Measurements from ENCODE around the gene LMF1. TPM values are rescaled to one million over a fixed set of nuclear protein-coding genes. Genes with fewer than 3 reads are reported as not detected.

LMF1 gene
- polyA plus RNA-seq, 3 donors: 17.9 to 26.7 (median 22.0) TPM

DNA sequence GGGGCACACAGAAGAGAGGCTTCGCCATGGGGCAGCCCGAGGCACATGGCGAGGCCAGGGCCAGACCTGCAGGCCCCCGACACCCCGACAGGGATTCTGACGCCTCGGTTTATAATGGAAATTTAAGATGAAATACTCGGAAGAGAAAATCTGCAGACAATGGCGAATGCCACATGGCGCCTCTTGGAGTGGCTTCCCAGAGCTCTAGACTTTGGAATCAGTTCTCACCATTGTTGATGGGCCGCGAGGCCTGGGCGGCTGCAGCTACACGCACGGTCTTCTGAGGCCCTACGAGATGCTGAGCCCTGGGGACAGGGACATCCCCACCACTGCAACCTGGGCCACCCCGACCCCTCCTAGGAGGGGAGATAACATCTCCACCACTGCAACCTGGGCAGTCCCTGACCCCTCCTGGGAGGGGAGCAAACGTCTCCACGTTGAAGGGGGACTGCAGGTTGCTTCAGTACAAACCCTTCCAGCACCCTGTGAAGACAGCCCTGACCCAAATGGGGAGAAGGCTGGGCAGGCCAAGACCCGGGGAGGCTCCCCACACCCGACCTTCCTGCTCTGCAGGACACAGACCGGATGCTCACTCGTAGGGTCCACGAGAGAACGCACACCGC lies 56.9 kb downstream of the LMF1 start:
- no peak for DNase-seq

DNA sequence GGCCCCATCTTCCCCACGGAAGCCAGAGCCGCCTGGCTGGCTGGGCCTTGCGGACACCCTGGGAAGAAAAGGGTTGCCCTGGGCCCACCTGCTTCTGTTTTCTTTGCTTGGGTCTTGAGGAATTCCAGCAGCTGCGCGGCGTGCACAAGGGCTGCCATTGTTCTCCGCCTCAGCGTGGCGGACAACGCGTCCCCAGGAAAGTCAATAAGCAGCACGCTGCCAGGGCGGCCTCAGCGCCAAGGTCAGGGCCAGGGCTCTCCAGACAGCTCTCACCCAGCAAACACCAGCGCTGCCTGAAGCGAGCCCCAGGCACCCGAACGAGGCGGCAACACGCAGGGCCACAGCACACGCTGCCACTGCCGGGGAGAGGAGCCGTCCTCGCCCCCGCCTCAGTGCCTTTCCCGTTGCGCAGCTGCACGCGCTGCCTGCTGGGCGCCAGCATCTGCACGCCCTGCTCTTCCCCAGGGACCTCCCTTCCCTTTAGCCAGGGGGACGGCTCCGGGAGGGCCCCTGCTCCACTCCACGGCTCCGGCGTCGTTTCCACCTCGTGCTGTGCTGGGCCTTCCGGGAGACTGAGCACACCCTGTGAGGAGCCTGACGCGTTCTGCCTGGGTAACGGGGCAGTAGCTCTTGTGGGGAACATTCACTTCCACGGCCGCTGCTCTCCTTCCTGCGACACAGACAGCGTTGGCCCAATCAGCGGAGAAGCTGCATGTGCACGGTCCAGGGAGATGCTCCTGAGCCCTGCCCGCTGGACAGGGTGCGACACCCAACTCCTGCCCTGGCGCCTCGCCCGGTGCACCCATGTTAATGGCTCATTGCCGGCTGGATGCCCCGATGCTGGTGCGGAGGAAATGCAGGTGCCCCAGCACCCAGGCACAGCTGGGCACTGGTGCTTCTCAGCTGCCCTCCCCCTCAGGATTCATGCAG lies 57.8 kb downstream of the LMF1 start:
- no peak for DNase-seq

- DNase-seq: no peak
These were observed 58.5 kb downstream of the LMF1 start for GRCh38 chr16:912322-912683.

- no peak for DNase-seq
These were observed 59.0 kb downstream of the LMF1 start for GRCh38 chr16:911604-912321.

DNA sequence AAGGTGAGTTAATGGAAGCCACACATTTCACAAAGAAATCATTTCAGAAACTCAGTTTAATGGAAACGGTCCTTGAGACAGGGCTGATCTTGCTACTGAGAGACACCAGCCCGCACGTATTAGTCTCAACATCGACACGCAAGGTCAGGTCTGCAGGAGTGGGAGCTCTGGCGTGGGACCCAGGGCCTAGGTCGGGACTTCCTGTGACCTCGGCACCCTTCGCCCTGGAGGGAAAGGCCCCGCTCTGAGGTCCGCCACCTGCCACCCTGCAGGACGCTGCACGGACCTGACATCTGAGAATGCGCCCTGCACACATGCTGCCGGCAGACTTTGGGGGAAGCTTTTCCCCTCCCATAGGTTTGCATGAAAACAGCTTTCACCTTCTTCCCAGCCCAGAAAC lies 59.7 kb downstream of the LMF1 start:
- no peak for DNase-seq

DNA sequence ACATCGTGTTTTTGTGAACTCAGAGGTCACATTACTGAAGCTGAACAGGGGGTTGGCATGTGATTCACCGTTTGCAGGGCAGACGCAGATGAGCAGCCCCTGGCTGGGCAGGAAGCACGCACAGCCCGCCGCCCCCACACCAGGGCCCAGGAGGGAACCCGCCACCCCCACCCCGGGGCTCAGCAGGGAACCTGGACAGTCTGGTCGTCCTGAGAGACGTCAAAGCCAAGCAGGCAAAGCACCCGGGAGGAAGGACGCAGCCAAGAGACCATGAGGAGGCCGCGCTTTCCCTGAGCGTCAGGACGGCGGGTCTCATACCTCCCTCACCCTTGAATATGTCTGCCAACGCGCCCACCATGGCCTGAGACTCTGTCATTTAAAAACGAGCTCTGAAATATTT lies 60.6 kb downstream of the LMF1 start:
- no peak for DNase-seq

DNA sequence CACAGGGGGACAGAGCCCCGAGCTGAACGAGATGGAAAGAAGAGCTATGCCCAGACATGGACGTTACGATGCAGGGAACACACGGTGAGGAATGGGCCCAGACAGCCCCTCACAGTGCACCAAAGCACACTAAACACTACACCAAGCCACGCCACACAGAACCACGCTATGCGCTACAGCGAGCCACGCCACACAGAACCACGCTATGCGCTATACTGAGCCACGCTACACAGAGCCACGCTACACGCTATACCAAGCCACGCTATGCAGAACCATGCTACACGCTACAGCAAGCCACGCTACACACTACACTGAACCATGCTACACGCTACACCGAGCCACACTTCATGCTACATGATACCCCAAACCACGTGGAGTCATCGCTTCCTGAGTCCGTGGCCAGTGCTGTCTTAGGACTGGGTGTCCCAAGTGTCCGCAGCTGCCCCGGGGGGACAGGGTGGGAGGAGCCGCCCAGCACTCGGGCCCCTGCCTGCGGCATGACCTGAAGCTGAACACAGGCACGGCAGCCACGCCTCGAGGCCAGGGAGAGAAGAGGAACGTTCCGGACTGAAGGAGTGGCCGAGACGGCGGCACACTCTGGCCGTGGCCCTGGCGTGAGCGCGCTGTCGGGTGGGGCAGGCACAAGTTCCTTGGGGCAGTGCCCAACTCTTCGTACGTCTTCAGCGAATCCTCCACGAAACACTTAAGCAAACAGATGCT lies 61.3 kb downstream of the LMF1 start:
- DNase-seq: no peak

GRCh38 chr16:908526-909155 lies 62.1 kb downstream of the LMF1 start:
- no peak for DNase-seq

- DNase-seq: no peak
These were observed 62.9 kb downstream of the LMF1 start for GRCh38 chr16:907842-908241.

DNA sequence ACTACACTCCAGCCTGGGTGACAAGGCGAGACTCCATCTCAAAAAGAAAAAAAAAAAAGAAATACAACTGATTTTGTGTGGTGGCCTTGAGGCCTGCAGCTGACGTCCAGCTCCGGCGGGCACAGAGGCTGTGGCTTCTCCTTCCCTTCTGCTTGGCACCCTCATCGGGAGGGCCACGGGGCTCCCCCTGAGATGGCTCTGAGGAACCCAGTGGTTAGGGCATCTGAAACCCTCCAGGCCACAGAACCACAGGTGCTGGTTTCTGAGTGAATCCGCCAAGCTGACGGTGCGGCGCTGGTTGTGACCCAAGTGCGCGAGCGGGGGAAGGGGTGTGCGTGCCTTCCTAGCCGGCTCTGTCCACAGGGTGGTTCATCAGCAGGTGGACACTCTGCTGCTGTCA lies 63.4 kb downstream of the LMF1 start:
- DNase-seq: no peak

GRCh38 chr16:906296-906695 lies 64.5 kb downstream of the LMF1 start:
- DNase-seq: no peak

DNA sequence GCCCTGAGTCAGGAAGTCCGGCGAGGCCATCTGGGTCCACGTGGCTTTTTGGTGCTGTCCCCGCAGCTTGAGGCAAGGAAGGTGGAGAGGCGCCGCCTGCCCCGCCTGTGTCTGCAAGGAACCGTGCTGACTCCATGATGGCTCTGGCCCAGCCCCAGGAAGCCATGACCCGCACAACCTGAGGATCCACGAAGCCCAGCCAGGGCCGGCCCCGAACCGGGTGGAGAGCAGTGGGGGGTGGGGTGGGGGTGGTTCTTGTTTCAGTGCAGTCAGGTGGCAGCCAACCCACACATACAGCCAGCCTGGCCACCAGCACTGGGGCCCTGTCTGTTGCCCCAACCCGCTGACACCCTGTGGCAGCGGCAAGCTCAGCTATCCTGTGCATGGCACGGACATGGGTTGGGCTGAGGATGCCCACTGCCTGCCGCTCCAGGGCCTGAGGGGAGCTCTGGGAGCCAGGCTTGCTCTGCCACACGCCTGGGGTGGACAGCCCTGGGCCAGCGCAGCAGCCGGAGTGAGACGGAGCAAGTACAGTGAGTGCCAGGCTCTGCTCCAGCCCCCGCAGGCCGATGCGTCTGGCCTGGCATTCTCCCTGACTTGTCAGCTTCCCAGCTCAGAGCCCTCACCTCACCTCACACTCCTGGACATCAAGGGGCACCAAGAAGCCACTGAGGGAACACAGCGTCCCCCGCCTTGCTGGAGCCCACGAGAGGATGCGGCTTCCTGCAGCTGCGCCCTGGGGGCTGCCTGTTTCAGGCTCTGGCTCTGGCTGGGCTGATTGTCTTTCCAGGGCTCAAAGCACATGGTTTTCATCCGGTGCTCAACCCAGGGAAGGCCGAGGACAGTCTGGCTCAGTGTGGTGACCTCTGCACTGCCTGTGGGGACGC lies 68.8 kb downstream of the LMF1 start:
- no peak for DNase-seq

DNA sequence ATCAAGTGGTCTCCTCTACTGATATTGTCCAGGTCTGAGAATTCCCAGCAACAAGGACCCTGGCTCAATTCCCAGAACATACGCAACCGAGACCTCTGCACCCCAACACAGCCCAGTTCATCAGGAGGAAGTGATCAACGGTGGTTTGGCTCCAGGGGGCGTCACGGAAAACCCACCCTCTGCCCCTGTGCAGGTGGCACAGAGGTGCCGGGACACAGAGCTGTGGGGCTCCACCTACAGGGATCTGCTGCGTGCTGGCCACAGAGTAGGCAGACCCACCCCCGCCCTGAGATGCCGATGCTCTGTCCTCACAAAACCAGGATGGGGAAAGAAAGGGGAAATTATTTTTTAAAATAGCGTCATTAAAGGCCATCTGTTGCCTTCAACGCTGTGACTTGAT lies 69.6 kb downstream of the LMF1 start:
- DNase-seq: no peak

DNA sequence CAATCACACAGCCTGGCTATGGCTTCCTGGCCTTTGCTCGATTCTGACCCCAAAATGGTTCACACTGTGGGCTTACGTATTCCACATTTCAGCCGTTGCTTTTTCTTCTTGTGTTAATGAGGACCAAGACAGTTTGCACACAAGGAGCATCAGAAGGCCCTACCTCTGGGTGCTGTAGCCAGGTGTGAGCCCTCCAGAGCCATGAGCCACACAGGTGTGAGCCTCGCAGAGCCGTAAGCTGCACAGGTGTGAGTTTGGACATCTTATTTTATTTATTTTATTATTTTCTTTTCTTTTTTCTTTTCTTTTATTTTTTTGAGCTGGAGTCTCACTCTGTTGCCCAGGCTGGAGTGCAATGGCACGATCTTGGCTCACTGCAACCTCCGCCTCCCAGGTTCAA lies 70.6 kb downstream of the LMF1 start:
- DNase-seq: no peak

GRCh38 chr16:899683-900060 lies 71.1 kb downstream of the LMF1 start:
- DNase-seq: no peak

GRCh38 chr16:898761-899682 lies 71.8 kb downstream of the LMF1 start:
- no peak for DNase-seq

DNA sequence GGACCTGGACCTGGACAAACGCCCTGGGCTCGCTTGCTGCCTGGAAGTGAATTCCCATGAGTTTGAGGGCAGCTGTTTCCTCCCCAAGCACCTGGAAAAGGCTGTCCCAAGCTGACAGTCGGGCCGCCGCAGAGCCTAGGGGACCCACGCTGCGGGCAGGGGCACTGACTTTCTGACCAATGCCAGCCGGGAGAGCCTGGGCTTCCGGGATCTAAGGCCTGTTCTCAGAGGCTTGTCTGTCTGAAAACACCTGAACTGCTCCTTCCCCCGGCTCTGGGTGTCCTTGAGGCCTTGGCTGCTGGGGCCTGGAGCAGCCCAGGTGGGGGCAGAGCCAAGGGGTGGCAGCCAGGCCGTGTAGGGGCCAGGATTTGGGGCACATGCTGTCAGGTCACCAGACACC lies 72.6 kb downstream of the LMF1 start:
- DNase-seq: no peak

DNA sequence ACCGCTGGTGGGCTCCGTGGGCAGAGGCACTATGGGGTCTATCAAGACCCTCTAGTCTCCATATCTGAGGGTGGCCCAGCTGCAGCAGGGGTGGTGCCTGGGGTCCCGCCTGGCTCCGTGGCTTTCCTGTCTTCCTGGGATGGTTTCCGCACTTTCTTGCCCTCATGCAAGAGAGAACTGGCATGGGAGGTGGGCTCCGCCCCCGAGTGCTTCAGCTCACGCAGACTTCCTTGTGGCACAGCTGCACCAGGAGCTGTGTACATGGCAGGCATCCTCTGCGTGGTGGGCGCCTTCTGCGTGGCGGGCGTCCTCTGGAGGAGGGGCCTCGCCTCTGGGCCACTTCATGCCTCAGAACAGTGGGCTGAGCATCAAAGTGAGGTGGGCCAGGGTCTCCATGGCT lies 73.1 kb downstream of the LMF1 start:
- DNase-seq: no peak

DNA sequence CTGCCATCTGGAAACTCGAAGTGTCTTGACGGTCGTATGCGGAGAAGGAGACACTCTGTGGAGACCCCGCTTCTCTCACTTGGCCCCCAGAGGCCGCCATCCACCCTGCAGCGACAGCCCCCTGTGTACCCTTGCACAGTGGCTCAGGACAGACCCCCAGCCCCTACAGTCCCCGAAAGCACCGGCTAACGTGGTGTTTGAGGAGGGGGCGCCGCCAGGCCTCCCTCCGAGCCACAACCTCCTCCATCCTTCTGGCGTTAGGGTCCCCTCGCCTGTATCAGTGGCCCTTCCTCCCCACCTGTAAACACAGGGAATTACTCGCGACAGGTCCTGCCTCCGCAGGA lies 73.6 kb downstream of the LMF1 start:
- no peak for DNase-seq

All from renal pelvis (tissue), 4 donors.